Astrocyte of the spinal cord (primary cell): ENCODE results near the gene RCAN1.
"Not testable (repeated sequence)": the region's sequence is repeated elsewhere in the genome, so short reads cannot be mapped to it uniquely, and the experiment has no call there.

ENCODE experiments used
- DNase-seq: peaks from one replicate; pipeline ENCODE4 v3.0.0; 2011; ENCODE audit warnings: low read depth, low spot score
- H3K4me3 ChIP-seq: 2 replicates; pipeline ENCODE4 v1.5.1; 2011; ENCODE audit warnings: low read depth, mild to moderate bottlenecking, low read length, moderate library complexity
- CTCF ChIP-seq: IDR thresholded peaks from 2 replicates; pipeline ENCODE4 v1.5.1; 2012; ENCODE audit warnings: low read depth, mild to moderate bottlenecking, low read length, inconsistent platforms
- in situ Hi-C: cut with HindIII; loops from 2 replicates; pipeline ENCODE4 v1.10.0; 2017; ENCODE audit warnings: low sequenced_read_pairs

Gene RCAN1

DNA sequence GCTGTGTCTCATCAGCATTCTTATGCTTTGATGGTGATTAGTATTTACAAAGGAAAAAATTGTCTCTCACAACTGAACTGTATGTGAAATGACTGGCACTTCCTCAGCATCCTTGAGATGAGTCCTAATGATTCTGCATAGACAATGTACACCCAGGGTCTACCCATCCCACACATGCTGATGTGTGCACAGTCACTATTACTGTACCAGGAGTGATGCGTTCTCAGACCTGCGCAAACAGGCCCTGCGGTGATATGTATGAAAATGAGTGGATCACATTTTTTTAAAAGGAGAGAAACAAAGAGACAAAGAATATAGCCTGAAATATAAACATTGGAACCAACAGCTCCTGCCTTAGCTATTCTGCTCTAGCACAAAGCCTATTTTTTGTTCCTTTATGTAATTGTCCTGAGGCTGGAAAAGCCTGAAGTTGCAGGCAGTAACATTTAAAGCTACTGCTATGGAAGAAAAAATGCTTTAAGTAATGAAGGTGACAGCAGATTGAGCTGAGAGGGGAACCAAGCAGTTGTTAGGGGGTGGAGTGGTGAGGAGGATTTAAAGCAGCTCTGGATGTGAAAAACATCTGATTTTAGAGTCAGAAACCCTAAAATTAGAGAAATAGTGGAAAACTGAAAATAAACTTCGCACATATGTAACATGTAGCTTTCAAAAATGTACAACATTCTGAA is 5.5 kb downstream of the RCAN1 start:
- TF ChIP-seq CTCF, result no peak
- no peak for DNase-seq
- in situ Hi-C loops, result no loop called here
- no peak overlapping the region for H3K4me3 ChIP-seq

DNA sequence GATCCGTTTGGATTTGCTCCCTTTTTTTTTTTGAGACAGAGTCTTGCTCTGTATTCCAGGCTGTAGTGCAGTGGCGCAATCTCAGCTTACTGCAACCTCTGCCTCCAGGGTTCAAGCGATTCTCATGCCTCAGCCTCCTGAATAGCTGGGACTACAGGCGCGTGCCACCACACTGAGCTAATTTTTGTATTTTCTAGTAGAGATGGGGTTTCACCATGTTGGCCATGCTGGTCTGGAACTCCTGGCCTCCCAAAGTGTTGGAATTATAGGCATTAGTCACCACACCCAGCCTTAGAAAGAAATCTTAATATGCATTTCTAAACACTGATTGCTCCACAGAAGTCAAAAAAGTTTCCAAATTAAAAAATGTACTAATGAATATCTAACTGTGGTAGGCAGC is 7.5 kb downstream of the RCAN1 start:
- DNase-seq, H3K4me3 ChIP-seq, in situ Hi-C loops: not testable (repeated sequence)

DNA sequence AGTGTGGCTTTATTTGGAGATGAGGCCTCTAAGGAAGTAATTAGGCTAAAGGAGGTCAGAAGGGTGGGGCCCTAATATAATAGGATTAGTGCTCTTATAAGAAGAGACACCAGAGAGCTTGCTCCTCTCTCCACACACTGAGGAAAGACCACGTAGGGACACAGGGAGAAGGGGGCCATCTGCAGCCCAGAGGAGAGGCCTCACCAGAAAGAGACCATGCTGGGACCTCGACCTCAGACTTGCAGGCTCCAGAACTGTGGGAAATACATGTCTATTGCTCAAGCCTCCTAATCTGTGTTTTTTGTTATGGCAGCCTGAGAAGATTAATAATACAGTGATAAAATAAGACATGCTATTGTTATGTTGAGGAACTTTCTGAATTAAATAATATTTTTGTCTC is 8.3 kb downstream of the RCAN1 start:
- TF ChIP-seq CTCF, result no peak
- DNase-seq, result no peak
- in situ Hi-C loops, result no loop called here
- H3K4me3 ChIP-seq, result no peak overlapping the region

- DNase-seq, result no peak
- H3K4me3 ChIP-seq, result no peak overlapping the region
- no peak for TF ChIP-seq CTCF
- in situ Hi-C loops, result no loop called here
These were observed 8.9 kb downstream of the RCAN1 start for GRCh38 chr21:34606051-34606450.

DNA sequence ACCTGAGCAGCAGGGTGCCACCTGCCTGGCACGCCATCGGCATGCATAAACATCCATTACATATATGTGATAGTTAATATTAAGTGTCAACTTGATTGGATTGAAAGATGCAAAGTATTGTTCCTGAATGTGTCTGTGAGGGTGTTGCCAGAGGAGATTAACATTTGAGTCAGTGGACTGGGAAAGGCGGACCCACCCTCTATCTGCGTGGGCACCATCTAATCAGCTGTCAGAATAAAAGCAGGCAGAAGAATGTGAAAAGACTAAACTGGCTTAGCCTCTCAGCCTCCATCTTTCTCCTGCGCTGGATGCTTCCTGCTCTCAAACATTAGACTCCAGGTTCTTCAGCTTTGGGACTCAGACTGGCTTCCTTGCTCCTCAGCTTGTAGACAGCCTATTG is 10.0 kb downstream of the RCAN1 start:
- H3K4me3 ChIP-seq, DNase-seq, in situ Hi-C loops: not testable (repeated sequence)

- in situ Hi-C loops, result no loop called here
- no peak overlapping the region for H3K4me3 ChIP-seq
- no peak for TF ChIP-seq CTCF
- no peak for DNase-seq
These were observed 10.4 kb downstream of the RCAN1 start for GRCh38 chr21:34604556-34604955.

GRCh38 chr21:34603710-34604057 is 11.2 kb downstream of the RCAN1 start:
- DNase-seq, result no peak
- no peak overlapping the region for H3K4me3 ChIP-seq
- no peak for TF ChIP-seq CTCF
- in situ Hi-C loops, result no loop called here

- in situ Hi-C loops, result no loop called here
- TF ChIP-seq CTCF, result peak; percentile 82
These were observed 11.8 kb downstream of the RCAN1 start for GRCh38 chr21:34603002-34603709.

More at GRCh38 chr21:34603002-34603709, 11.8 kb downstream of the RCAN1 start:
- peak; percentile 73 for DNase-seq
- H3K4me3 ChIP-seq, result no peak overlapping the region
